HepG2 (cell line): ENCODE results near the gene NCAPD2. TPM values are rescaled to one million over a fixed set of nuclear protein-coding genes. Genes with fewer than 3 reads are reported as not detected.

ENCODE experiments used
- DNMT3B ChIP-seq: conservative IDR thresholded peaks from 2 replicates; pipeline ENCODE4 v1.6.1; 2016; ENCODE audit warnings: missing biosample characterization, control low read depth
- FOXK1 ChIP-seq: sonication (generic); formaldehyde crosslinking; IDR thresholded peaks from 2 replicates; pipeline ENCODE4 v1.4.0; 2020; ENCODE audit warnings: low read depth, missing genetic modification reagents, borderline replicate concordance
- KDM4B ChIP-seq: sonication (generic); formaldehyde crosslinking; IDR thresholded peaks from 2 replicates; pipeline ENCODE4 v1.4.0; 2020; ENCODE audit warnings: missing genetic modification reagents
- MTF1 ChIP-seq: sonication (generic); formaldehyde crosslinking; IDR thresholded peaks from 2 replicates; pipeline ENCODE4 v1.5.0; 2020; ENCODE audit warnings: missing genetic modification reagents
- RFX5 ChIP-seq: IDR thresholded peaks from 2 replicates; pipeline ENCODE4 v1.6.1; 2011; ENCODE audit warnings: low read depth, low read length, improper control_type of control experiment
- SMAD1 ChIP-seq: sonication (generic); formaldehyde crosslinking; IDR thresholded peaks from 2 replicates; pipeline ENCODE4 v1.4.0; 2020; ENCODE audit warnings: missing genetic modification reagents, low read depth, mild to moderate bottlenecking, borderline replicate concordance
- SP5 ChIP-seq: IDR thresholded peaks from 2 replicates; pipeline ENCODE4 v1.6.1; 2016; ENCODE audit warnings: low read depth, borderline replicate concordance
- TBX3 ChIP-seq: fragments of 450-650 bp; IDR thresholded peaks from 2 replicates; pipeline ENCODE4 v1.6.1; 2017; ENCODE audit warnings: antibody characterized with exemption, mild to moderate bottlenecking, inconsistent platforms, borderline replicate concordance
- WIZ ChIP-seq: sonication (generic); formaldehyde crosslinking; IDR thresholded peaks from 2 replicates; pipeline ENCODE4 v1.5.1; 2020; ENCODE audit warnings: mild to moderate bottlenecking, missing genetic modification reagents
- ZNF260 ChIP-seq: sonication (generic); formaldehyde crosslinking; IDR thresholded peaks from 2 replicates; pipeline ENCODE4 v1.4.0; 2020; ENCODE audit warnings: missing genetic modification reagents, low read depth, mild to moderate bottlenecking, borderline replicate concordance
- ZNF343 ChIP-seq: sonication (generic); formaldehyde crosslinking; IDR thresholded peaks from 2 replicates; pipeline ENCODE4 v1.4.0; 2020; ENCODE audit warnings: mild to moderate bottlenecking, missing genetic modification reagents
- ZNF530 ChIP-seq: sonication (generic); formaldehyde crosslinking; IDR thresholded peaks from 2 replicates; pipeline ENCODE4 v1.5.0; 2020; ENCODE audit warnings: low read depth, mild to moderate bottlenecking, missing genetic modification reagents
- ZNF839 ChIP-seq: sonication (generic); formaldehyde crosslinking; IDR thresholded peaks from 2 replicates; pipeline ENCODE4 v1.4.0; 2020; ENCODE audit warnings: missing genetic modification reagents, mild to moderate bottlenecking, borderline replicate concordance
- ZNF878 ChIP-seq: sonication (generic); formaldehyde crosslinking; IDR thresholded peaks from 2 replicates; pipeline ENCODE4 v1.8.1; 2023; ENCODE audit warnings: mild to moderate bottlenecking, missing genetic modification reagents, moderate library complexity
- polyA plus RNA-seq, 8 experiments: library from polyadenylated mRNA; depleted of rRNA in 3 of 8; stranded (reverse) in 7 of 8; unstranded in 1 of 8; fragments of >200 nt; fragmentation: Illumina TruSeq in 4 of 8; extraction: Trizol in 4 of 8; gene quantifications; 2 replicates each; pipeline versions ENCODE4 v1.2.1 to v1.2.3, GENCODE V29; 2011 to 2016; ENCODE audit warnings: low read depth in 4 of 8, missing spikeins in 1 of 8, mixed read lengths in 1 of 8; ENCODE audit not compliant: insufficient read depth in 1 of 8
- total RNA-seq, 5 experiments: library from RNA; depleted of rRNA; stranded (reverse); fragments of >200 nt; fragmentation: Illumina TruSeq; extraction: Trizol; gene quantifications; 2 replicates each; pipeline ENCODE4 v1.2.3, GENCODE V29; 2016; ENCODE audit warnings: low read depth in 1 of 5
- TF ChIP-seq, protein P1 (sequence below): sonication (generic); formaldehyde crosslinking; IDR thresholded peaks from 2 replicates; pipeline ENCODE4 v1.5.1; 2020; ENCODE audit warnings: mild to moderate bottlenecking, missing genetic modification reagents, moderate library complexity
- TF ChIP-seq, protein P2 (sequence below): sonication (generic); formaldehyde crosslinking; IDR thresholded peaks from 2 replicates; pipeline ENCODE4 v1.5.0; 2020; ENCODE audit warnings: missing genetic modification reagents
- TF ChIP-seq, protein P3 (sequence below): fragments of 450-650 bp; IDR thresholded peaks from 2 replicates; pipeline ENCODE4 v1.6.1; 2017; ENCODE audit warnings: mild to moderate bottlenecking
- TF ChIP-seq, protein P4 (sequence below): IDR thresholded peaks from 2 replicates; pipeline ENCODE4 v1.6.1; 2016; ENCODE audit warnings: low read depth, borderline replicate concordance
- TF ChIP-seq, protein P5 (sequence below): sonication (generic); formaldehyde crosslinking; conservative IDR thresholded peaks from 2 replicates; pipeline ENCODE4 v1.8.1; 2023; ENCODE audit warnings: missing genetic modification reagents
- TF ChIP-seq, protein P6 (sequence below): sonication (generic); formaldehyde crosslinking; IDR thresholded peaks from 2 replicates; pipeline ENCODE4 v1.5.0; 2020; ENCODE audit warnings: mild to moderate bottlenecking, low read depth, missing genetic modification reagents, borderline replicate concordance

NCAPD2 gene
- total and polyA plus RNA-seq, 2 of the 13 experiments (the other 11 are each of a cell fraction or from before 2014, with no cell fraction given), result 51.1 to 65.6 TPM

DNA sequence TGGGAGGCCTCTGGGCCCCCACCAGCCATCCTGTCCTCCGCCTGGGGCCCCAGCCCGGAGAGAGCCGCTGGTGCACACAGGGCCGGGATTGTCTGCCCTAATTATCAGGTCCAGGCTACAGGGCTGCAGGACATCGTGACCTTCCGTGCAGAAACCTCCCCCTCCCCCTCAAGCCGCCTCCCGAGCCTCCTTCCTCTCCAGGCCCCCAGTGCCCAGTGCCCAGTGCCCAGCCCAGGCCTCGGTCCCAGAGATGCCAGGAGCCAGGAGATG, 39.7 kb downstream of the NCAPD2 start (continued):
- TF ChIP-seq, protein P1, sequence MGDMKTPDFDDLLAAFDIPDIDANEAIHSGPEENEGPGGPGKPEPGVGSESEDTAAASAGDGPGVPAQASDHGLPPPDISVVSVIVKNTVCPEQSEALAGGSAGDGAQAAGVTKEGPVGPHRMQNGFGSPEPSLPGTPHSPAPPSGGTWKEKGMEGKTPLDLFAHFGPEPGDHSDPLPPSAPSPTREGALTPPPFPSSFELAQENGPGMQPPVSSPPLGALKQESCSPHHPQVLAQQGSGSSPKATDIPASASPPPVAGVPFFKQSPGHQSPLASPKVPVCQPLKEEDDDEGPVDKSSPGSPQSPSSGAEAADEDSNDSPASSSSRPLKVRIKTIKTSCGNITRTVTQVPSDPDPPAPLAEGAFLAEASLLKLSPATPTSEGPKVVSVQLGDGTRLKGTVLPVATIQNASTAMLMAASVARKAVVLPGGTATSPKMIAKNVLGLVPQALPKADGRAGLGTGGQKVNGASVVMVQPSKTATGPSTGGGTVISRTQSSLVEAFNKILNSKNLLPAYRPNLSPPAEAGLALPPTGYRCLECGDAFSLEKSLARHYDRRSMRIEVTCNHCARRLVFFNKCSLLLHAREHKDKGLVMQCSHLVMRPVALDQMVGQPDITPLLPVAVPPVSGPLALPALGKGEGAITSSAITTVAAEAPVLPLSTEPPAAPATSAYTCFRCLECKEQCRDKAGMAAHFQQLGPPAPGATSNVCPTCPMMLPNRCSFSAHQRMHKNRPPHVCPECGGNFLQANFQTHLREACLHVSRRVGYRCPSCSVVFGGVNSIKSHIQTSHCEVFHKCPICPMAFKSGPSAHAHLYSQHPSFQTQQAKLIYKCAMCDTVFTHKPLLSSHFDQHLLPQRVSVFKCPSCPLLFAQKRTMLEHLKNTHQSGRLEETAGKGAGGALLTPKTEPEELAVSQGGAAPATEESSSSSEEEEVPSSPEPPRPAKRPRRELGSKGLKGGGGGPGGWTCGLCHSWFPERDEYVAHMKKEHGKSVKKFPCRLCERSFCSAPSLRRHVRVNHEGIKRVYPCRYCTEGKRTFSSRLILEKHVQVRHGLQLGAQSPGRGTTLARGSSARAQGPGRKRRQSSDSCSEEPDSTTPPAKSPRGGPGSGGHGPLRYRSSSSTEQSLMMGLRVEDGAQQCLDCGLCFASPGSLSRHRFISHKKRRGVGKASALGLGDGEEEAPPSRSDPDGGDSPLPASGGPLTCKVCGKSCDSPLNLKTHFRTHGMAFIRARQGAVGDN (CRISPR knock-in tag), result no peak
- TF ChIP-seq, protein P2, sequence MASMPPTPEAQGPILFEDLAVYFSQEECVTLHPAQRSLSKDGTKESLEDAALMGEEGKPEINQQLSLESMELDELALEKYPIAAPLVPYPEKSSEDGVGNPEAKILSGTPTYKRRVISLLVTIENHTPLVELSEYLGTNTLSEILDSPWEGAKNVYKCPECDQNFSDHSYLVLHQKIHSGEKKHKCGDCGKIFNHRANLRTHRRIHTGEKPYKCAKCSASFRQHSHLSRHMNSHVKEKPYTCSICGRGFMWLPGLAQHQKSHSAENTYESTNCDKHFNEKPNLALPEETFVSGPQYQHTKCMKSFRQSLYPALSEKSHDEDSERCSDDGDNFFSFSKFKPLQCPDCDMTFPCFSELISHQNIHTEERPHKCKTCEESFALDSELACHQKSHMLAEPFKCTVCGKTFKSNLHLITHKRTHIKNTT, result no peak
- TF ChIP-seq DNMT3B (CRISPR knock-in tag) (no peak), WIZ (no peak), KDM4B (CRISPR knock-in tag) (no peak), RFX5 (no peak), SMAD1 (CRISPR knock-in tag) (no peak), ZNF343 (no peak), ZNF260 (CRISPR knock-in tag) (no peak), MTF1 (CRISPR knock-in tag) (no peak), ZNF530 (CRISPR knock-in tag) (no peak), SP5 (CRISPR knock-in tag) (no peak), ZNF878 (0 out of 2 replicates have a peak, but pooled peaks have one; percentile 48), ZNF839 (CRISPR knock-in tag) (no peak), FOXK1 (CRISPR knock-in tag) (0 out of 2 replicates have a peak, but pooled peaks have one; percentile 3), TBX3 (no peak)
- TF ChIP-seq, protein P3, sequence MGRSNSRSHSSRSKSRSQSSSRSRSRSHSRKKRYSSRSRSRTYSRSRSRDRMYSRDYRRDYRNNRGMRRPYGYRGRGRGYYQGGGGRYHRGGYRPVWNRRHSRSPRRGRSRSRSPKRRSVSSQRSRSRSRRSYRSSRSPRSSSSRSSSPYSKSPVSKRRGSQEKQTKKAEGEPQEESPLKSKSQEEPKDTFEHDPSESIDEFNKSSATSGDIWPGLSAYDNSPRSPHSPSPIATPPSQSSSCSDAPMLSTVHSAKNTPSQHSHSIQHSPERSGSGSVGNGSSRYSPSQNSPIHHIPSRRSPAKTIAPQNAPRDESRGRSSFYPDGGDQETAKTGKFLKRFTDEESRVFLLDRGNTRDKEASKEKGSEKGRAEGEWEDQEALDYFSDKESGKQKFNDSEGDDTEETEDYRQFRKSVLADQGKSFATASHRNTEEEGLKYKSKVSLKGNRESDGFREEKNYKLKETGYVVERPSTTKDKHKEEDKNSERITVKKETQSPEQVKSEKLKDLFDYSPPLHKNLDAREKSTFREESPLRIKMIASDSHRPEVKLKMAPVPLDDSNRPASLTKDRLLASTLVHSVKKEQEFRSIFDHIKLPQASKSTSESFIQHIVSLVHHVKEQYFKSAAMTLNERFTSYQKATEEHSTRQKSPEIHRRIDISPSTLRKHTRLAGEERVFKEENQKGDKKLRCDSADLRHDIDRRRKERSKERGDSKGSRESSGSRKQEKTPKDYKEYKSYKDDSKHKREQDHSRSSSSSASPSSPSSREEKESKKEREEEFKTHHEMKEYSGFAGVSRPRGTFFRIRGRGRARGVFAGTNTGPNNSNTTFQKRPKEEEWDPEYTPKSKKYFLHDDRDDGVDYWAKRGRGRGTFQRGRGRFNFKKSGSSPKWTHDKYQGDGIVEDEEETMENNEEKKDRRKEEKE, result no peak
- TF ChIP-seq, protein P4, sequence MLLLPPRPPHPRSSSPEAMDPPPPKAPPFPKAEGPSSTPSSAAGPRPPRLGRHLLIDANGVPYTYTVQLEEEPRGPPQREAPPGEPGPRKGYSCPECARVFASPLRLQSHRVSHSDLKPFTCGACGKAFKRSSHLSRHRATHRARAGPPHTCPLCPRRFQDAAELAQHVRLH, result no peak
- TF ChIP-seq, protein P5, sequence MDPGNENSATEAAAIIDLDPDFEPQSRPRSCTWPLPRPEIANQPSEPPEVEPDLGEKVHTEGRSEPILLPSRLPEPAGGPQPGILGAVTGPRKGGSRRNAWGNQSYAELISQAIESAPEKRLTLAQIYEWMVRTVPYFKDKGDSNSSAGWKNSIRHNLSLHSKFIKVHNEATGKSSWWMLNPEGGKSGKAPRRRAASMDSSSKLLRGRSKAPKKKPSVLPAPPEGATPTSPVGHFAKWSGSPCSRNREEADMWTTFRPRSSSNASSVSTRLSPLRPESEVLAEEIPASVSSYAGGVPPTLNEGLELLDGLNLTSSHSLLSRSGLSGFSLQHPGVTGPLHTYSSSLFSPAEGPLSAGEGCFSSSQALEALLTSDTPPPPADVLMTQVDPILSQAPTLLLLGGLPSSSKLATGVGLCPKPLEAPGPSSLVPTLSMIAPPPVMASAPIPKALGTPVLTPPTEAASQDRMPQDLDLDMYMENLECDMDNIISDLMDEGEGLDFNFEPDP (CRISPR knock-in tag), result no peak
- TF ChIP-seq, protein P6, sequence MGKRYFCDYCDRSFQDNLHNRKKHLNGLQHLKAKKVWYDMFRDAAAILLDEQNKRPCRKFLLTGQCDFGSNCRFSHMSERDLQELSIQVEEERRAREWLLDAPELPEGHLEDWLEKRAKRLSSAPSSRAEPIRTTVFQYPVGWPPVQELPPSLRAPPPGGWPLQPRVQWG (CRISPR knock-in tag), result no peak
